Neural progenitor cell (in vitro differentiated cells): Measurements from ENCODE around the gene EXD3.

Experiments
- EZH2 ChIP-seq: fragments of 200-600 bp; sonication (generic); IDR thresholded peaks from 2 replicates; pipeline ENCODE4 v1.6.1; 2017; ENCODE audit warnings: antibody characterized with exemption, mild to moderate bottlenecking, moderate library complexity
- TF ChIP-seq, protein P1 (sequence below): fragments of 200-600 bp; sonication (generic); IDR thresholded peaks from 2 replicates; pipeline ENCODE4 v1.5.1; 2017; ENCODE audit warnings: antibody characterized with exemption, mild to moderate bottlenecking

DNA sequence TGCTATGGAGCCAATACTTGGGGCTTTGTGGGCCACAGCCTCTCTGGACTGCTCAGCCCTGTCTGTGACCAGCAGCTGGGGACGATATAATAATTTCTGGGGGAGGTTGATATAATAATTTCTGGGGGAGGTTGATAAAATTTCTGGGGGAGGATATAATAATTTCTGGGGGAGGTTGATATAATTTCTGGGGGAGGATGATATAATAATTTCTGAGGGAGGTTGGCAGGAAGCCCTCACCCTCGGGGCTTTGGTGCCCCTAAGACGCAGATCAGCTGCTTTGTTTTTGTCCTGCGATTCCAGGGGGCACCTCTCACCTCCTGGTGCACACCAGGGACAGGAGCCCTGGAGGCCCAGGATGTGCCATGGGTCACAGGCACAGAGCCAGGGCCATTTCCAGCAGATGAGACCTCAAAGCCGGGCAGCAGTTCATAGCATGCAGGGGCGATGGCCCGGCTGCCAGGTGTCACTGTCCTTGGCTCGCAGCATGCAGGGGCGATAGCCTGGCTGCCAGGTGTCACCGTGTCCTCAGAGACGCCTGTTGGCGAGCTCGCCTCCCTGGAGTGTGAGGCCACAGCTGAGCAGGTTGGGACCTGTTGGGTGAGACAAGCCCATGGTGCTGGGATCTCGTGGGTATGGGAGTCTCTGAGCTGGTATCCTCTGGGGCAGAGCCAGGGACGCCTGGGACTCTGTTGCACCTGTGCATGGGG is 149.2 kb downstream of the EXD3 start:
- TF ChIP-seq EZH2: no peak
- TF ChIP-seq, protein P1, sequence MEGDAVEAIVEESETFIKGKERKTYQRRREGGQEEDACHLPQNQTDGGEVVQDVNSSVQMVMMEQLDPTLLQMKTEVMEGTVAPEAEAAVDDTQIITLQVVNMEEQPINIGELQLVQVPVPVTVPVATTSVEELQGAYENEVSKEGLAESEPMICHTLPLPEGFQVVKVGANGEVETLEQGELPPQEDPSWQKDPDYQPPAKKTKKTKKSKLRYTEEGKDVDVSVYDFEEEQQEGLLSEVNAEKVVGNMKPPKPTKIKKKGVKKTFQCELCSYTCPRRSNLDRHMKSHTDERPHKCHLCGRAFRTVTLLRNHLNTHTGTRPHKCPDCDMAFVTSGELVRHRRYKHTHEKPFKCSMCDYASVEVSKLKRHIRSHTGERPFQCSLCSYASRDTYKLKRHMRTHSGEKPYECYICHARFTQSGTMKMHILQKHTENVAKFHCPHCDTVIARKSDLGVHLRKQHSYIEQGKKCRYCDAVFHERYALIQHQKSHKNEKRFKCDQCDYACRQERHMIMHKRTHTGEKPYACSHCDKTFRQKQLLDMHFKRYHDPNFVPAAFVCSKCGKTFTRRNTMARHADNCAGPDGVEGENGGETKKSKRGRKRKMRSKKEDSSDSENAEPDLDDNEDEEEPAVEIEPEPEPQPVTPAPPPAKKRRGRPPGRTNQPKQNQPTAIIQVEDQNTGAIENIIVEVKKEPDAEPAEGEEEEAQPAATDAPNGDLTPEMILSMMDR: no peak
